Common myeloid progenitor, CD34-positive (primary cell): Measurements from ENCODE around the gene ADGRD1.

ENCODE experiments used
- CTCF ChIA-PET: fragments of 350-600 bp; sonication (Branson Sonifier 250); formaldehyde crosslinking; loops from one replicate; lab custom pipeline; 2021; ENCODE audit warnings: antibody characterized with exemption; lab: Charles Lee
- POLR2A ChIA-PET: fragments of 350-600 bp; sonication (Branson Sonifier 250); formaldehyde crosslinking; loops from one replicate; lab custom pipeline; 2021; ENCODE audit warnings: antibody characterized with exemption; lab: Charles Lee
- DNase-seq, 3 donors: peaks; one replicate each; pipeline versions ENCODE4 v3.0.0 to v3.0.0-alpha.2; 2013
- H3K27ac ChIP-seq, 2 experiments: 1 replicate in 1 of 2; 2 replicates in 1 of 2; pipeline ENCODE4 v1.7.0; 2013; ENCODE audit warnings: inconsistent platforms in 2 of 2, low read length in 2 of 2, mild to moderate bottlenecking in 2 of 2, low read depth in 1 of 2, moderate library complexity in 1 of 2; ENCODE audit not compliant: severe bottlenecking in 2 of 2, insufficient read depth in 1 of 2, poor library complexity in 1 of 2
- H3K27me3 ChIP-seq, 5 experiments: replicated peaks in 2 of 5; 1 replicate in 3 of 5; 2 replicates in 2 of 5; pipeline versions ENCODE4 v1.6.1 to v1.7.0; 2013; ENCODE audit warnings: low read length in 4 of 5, mild to moderate bottlenecking in 2 of 5, moderate library complexity in 2 of 5, inconsistent platforms in 1 of 5; ENCODE audit not compliant: insufficient read depth in 5 of 5, control insufficient read depth in 4 of 5
- H3K36me3 ChIP-seq, 4 experiments: 1 replicate in 2 of 4; 2 replicates in 2 of 4; pipeline versions ENCODE4 v1.6.1 to v1.7.0; 2013; ENCODE audit warnings: low read length in 3 of 4, control low read depth in 1 of 4, mild to moderate bottlenecking in 1 of 4; ENCODE audit not compliant: control insufficient read depth in 4 of 4, insufficient read depth in 4 of 4
- H3K4me1 ChIP-seq, 4 experiments: 1 replicate in 3 of 4; 2 replicates in 1 of 4; pipeline versions ENCODE4 v1.6.1 to v1.7.1; 2013; ENCODE audit warnings: low read length in 3 of 4, mild to moderate bottlenecking in 3 of 4, control low read depth in 1 of 4, inconsistent platforms in 1 of 4, moderate library complexity in 1 of 4; ENCODE audit not compliant: control insufficient read depth in 4 of 4, insufficient read depth in 4 of 4; ENCODE audit errors: control extremely low read depth in 1 of 4
- H3K4me3 ChIP-seq, 7 experiments: 1 replicate in 4 of 7; 2 replicates in 3 of 7; pipeline versions ENCODE4 v1.5.1 to v1.7.0; 2013; ENCODE audit warnings: mild to moderate bottlenecking in 7 of 7, low read length in 6 of 7, moderate library complexity in 6 of 7, inconsistent platforms in 2 of 7, low read depth in 2 of 7, control low read depth in 1 of 7; ENCODE audit not compliant: insufficient read depth in 4 of 7, control insufficient read depth in 1 of 7; ENCODE audit errors: extremely low read depth in 1 of 7
- H3K9me3 ChIP-seq, 5 experiments: 1 replicate in 4 of 5; 2 replicates in 1 of 5; pipeline versions ENCODE4 v1.6.1 to v1.7.1; 2013; ENCODE audit warnings: low read length in 4 of 5, mild to moderate bottlenecking in 2 of 5, inconsistent platforms in 1 of 5, low read depth in 1 of 5, moderate library complexity in 1 of 5; ENCODE audit not compliant: control insufficient read depth in 4 of 5, insufficient read depth in 2 of 5; ENCODE audit errors: control extremely low read depth in 1 of 5
- WGBS: methylation state at CpG from one replicate; pipeline ENCODE4 v1.1.5; 2013; ENCODE audit not compliant: insufficient coverage; 5-methylcytosine and 5-hydroxymethylcytosine counted together

The ADGRD1 gene

GRCh38 chr12:130924966-130925665 lies 28.6 kb upstream of the ADGRD1 start:
- CTCF ChIA-PET: interaction anchor here (1.5 kb wide), 1 partner anchor 179 kb away, joined by 3 read pairs; no protein-coding TSS in a partner anchor
- Histone ChIP-seq H3K4me3 (no peak overlapping the region), H3K36me3 (no peaks in the 10 kb centered on the region), H3K9me3 (peaks cover 0 to 4% (median 4%) of the 10 kb centered on the region in 5 experiments), H3K4me1 (no peaks in the 10 kb centered on the region), H3K27me3 (peaks cover 0 to 50% (median 10%) of the 10 kb centered on the region in 5 experiments), H3K27ac (no peak overlapping the region)
- POLR2A ChIA-PET: no interaction called here
- 81% methylated on average over 11 of the region's 23 CpGs for WGBS
- no peak for DNase-seq

- no peak overlapping the region for H3K27ac ChIP-seq
- CTCF ChIA-PET: interaction anchor here (1.0 kb wide), 1 partner anchor 81 kb away, joined by 3 read pairs; no protein-coding TSS in a partner anchor
These were observed 28.1 kb upstream of the ADGRD1 start for GRCh38 chr12:130925666-130926015.

DNA sequence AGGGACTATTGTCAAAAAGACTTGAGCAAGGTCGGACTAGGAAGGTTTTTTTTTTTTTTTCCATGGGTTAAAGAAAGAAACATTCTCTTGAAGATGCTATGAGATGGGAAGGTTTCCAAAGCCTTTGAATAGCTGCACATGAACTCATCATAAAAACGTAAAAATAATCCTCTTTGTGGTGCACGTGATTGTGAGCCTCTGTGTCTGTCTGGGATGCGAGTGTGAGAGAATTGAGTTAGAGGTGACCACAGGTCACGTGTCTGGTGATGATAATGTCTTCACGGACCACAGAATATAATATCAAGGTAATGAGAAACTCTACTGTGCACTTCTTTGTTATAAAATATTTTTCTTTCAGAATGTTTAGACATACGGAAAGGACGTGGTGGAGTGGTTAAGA lies 24.3 kb upstream of the ADGRD1 start:
- no peak for DNase-seq
- WGBS: 88% methylated on average over 5 of the region's 8 CpGs
- no peak overlapping the region for H3K4me3 ChIP-seq
- ChIA-PET POLR2A (no interaction called here), CTCF (no interaction called here)
- no peaks in the 10 kb centered on the region for H3K4me1 ChIP-seq
- H3K36me3 ChIP-seq: no peaks in the 10 kb centered on the region
- no peak overlapping the region for H3K27ac ChIP-seq
- H3K9me3 ChIP-seq: no peaks in the 10 kb centered on the region
- peaks cover 2 to 48% (median 11%) of the 10 kb centered on the region in 5 experiments for H3K27me3 ChIP-seq

More at GRCh38 chr12:130925666-130926015, 28.1 kb upstream of the ADGRD1 start:
- Histone ChIP-seq H3K4me1 (no peaks in the 10 kb centered on the region), H3K4me3 (no peak overlapping the region), H3K36me3 (no peaks in the 10 kb centered on the region), H3K27me3 (peaks cover 2 to 48% (median 10%) of the 10 kb centered on the region in 5 experiments), H3K9me3 (peaks cover 0 to 4% (median 4%) of the 10 kb centered on the region in 5 experiments)
- 84% methylated on average over 4 of the region's 7 CpGs for WGBS
- POLR2A ChIA-PET: no interaction called here
- DNase-seq: no peak

DNA sequence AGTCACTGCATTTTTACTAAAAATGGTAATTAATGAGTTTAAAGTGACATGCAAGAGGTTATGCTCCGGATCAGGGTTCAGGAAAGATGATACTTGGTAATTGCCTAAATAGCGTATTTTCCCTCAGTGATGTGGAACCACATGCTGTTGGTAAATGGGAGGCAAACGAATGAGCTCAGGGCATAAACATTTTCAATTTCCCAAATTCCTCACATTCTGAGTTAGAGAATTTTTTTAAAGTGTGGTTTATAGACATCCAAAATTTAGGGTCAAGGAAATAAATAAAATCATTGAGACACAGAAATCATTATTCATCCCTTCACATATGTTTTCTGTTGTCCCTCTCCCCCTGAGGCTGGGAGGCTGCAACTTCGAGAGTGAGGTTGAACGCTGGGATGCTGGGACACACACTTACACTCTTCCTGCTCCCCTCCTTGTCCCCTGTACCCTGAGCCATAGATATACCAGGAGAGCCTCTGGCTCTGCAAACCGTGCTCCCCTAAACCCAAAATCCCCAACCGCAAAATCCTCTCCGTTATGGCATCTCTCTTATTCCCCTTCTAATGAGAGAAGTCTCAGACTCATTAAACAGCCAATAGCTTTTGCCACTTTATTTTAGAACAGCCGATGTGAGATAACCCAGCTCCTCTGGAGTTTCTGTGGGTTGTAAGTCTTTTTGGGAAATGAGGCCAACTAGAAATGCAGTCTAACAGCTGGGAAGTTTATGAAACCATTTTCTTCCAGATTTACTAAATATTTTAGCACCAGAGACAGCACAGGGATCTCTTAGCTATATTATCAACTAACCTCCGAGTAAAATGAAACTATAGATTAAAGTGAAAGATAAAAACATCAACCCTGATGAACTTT lies 21.4 kb upstream of the ADGRD1 start:
- ChIA-PET POLR2A (no interaction called here), CTCF (no interaction called here)
- DNase-seq: no peak
- H3K4me3 ChIP-seq: no peak overlapping the region
- H3K27ac ChIP-seq: no peak overlapping the region
- H3K9me3 ChIP-seq: peaks cover 0 to 6% (median 1%) of the 10 kb centered on the region in 5 experiments
- WGBS: 84% methylated on average over 3 of the region's 10 CpGs
- peaks cover 4 to 48% (median 11%) of the 10 kb centered on the region in 5 experiments for H3K27me3 ChIP-seq
- no peaks in the 10 kb centered on the region for H3K4me1 ChIP-seq
- no peaks in the 10 kb centered on the region for H3K36me3 ChIP-seq

DNA sequence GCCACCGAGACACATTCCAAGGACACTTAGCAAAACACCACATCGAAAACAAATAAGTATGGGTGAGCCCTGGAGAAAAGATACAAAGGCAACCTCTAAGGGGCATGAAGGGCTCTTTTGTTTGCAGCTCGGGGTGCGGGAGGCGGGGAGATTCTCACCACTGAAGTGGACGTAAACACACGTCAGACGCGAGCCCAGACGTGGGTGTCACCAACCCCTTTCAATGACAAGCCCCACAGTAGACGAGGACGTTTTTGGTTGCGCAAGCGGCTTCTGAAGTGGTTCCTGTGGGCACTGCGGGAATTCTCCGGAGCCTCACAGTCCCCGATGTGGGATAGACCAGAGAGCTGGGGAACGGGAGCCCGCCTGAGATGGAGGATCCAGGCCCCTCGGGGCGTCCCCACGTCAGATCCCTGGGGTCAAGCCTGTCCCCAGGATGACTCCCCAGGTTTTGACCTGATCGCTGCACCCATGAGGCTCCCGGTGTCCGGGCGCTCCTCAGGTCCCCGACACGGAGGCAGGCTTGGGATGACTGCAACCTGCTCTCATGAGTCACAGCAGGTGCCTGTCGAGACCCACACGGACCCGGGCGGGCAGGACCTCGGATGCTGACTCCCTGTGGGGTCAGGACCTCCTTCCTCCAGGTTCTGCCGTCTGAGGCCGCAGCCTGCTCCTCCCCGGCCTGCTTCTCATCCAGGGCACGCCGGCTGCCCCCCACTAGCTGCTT lies 20.3 kb upstream of the ADGRD1 start:
- no peak overlapping the region for H3K4me3 ChIP-seq
- 80% methylated on average over 37 of the region's 38 CpGs for WGBS
- no peaks in the 10 kb centered on the region for H3K4me1 ChIP-seq

GRCh38 chr12:130934753-130935152 lies 19.0 kb upstream of the ADGRD1 start:
- peaks cover 0 to 7% (median 1%) of the 10 kb centered on the region in 5 experiments for H3K9me3 ChIP-seq
- no peaks in the 10 kb centered on the region for H3K36me3 ChIP-seq
- no peak for DNase-seq
- H3K4me3 ChIP-seq: no peak overlapping the region
- 94% methylated on average over 2 of the region's 2 CpGs for WGBS
- ChIA-PET POLR2A (no interaction called here), CTCF (no interaction called here)
- H3K27me3 ChIP-seq: peaks cover 3 to 34% (median 10%) of the 10 kb centered on the region in 5 experiments
- no peak overlapping the region for H3K27ac ChIP-seq
- H3K4me1 ChIP-seq: no peaks in the 10 kb centered on the region

More for the DNA sequence above, 20.3 kb upstream of the ADGRD1 start:
- Histone ChIP-seq H3K27ac (no peak overlapping the region), H3K36me3 (no peaks in the 10 kb centered on the region), H3K27me3 (peaks cover 4 to 44% (median 11%) of the 10 kb centered on the region in 5 experiments), H3K9me3 (peaks cover 0 to 6% (median 1%) of the 10 kb centered on the region in 5 experiments)
- DNase-seq: no peak
- CTCF ChIA-PET: no interaction called here
- POLR2A ChIA-PET: no interaction called here
